H1 (cell line): ENCODE results near the gene ABCG1. TPM values are rescaled to one million over a fixed set of nuclear protein-coding genes. Genes with fewer than 3 reads are reported as not detected.

Experiments
- CTCF ChIA-PET: fragments of 300-600 bp; sonication (Branson Sonifier 250); formaldehyde crosslinking; loops from one replicate; lab custom pipeline; 2021; ENCODE audit not compliant: partially characterized antibody; lab: Charles Lee
- POLR2A ChIA-PET: fragments of 300-600 bp; sonication (Branson Sonifier 250); formaldehyde crosslinking; loops from one replicate; lab custom pipeline; 2021; ENCODE audit warnings: inconsistent platforms; ENCODE audit not compliant: partially characterized antibody; lab: Charles Lee
- DNase-seq, 2 experiments: peaks; one replicate each; pipeline versions ENCODE4 v3.0.0 to v3.0.0-alpha.2; 2010 to 2022; ENCODE audit warnings: low spot score in 2 of 2, low read depth in 1 of 2, mixed read lengths in 1 of 2
- FAIRE-seq: peaks from 2 replicates; lab custom pipeline; 2011; peaks lifted over from hg19 to GRCh38; lab: Jason Lieb, UNC
- H2AFZ ChIP-seq: 2 replicates; pipeline ENCODE4 v1.8.1; 2012; ENCODE audit warnings: low read length, inconsistent platforms
- H2AK5ac ChIP-seq: 2 replicates; pipeline ENCODE4 v1.6.1; 2013; ENCODE audit warnings: low read depth, low read length
- H2BK120ac ChIP-seq: replicated peaks from 2 replicates; pipeline ENCODE3; 2013; ENCODE audit warnings: low read depth, low read length, inconsistent platforms
- H2BK12ac ChIP-seq: 2 replicates; pipeline ENCODE4 v1.6.1; 2013; ENCODE audit warnings: low read depth, low read length
- H2BK15ac ChIP-seq: 2 replicates; pipeline ENCODE4 v1.6.1; 2013; ENCODE audit warnings: low read length
- H2BK20ac ChIP-seq: 2 replicates; pipeline ENCODE4 v1.6.1; 2013; ENCODE audit warnings: low read length
- H2BK5ac ChIP-seq: 2 replicates; pipeline ENCODE4 v1.6.1; 2013; ENCODE audit warnings: low read depth, low read length
- H3K14ac ChIP-seq: 2 replicates; pipeline ENCODE4 v1.6.1; 2013; ENCODE audit warnings: inconsistent platforms; ENCODE audit not compliant: insufficient read length
- H3K18ac ChIP-seq: 2 replicates; pipeline ENCODE4 v1.6.1; 2013; ENCODE audit warnings: low read length; ENCODE audit errors: extremely low read depth
- H3K23ac ChIP-seq: 2 replicates; pipeline ENCODE4 v1.6.1; 2013; ENCODE audit warnings: inconsistent platforms; ENCODE audit not compliant: insufficient read length
- H3K23me2 ChIP-seq: 2 replicates; pipeline ENCODE4 v1.6.1; 2013; ENCODE audit warnings: low read depth, low read length
- H3K27ac ChIP-seq: 2 replicates; pipeline ENCODE4 v1.6.1; 2011; ENCODE audit warnings: low read depth, low read length, inconsistent platforms
- H3K27me3 ChIP-seq, 4 experiments: replicated peaks in 1 of 4; 1 replicate in 1 of 4; 2 replicates in 3 of 4; pipeline versions ENCODE4 v1.6.1 to v1.8.1; 2011 to 2013; ENCODE audit warnings: low read length in 3 of 4, mild to moderate bottlenecking in 3 of 4, inconsistent platforms in 2 of 4, mixed read lengths in 2 of 4, moderate library complexity in 1 of 4; ENCODE audit not compliant: control insufficient read depth in 3 of 4, insufficient read depth in 3 of 4; ENCODE audit errors: extremely low read depth in 1 of 4
- H3K36me3 ChIP-seq, 4 experiments: 2 replicates each; pipeline versions ENCODE4 v1.6.1 to v1.8.1; 2011 to 2013; ENCODE audit warnings: mild to moderate bottlenecking in 4 of 4, low read length in 3 of 4, moderate library complexity in 2 of 4, control low read depth in 1 of 4, inconsistent platforms in 1 of 4; ENCODE audit not compliant: insufficient read depth in 4 of 4, control insufficient read depth in 2 of 4
- H3K4ac ChIP-seq: replicated peaks from 2 replicates; pipeline ENCODE3; 2013; ENCODE audit warnings: low read length, low read depth, mixed read lengths, inconsistent platforms; ENCODE audit not compliant: insufficient read length
- H3K4me1 ChIP-seq, 4 experiments: replicated peaks in 1 of 4; 1 replicate in 1 of 4; 2 replicates in 3 of 4; pipeline versions ENCODE4 v1.6.1 to v1.8.1; 2011 to 2013; ENCODE audit warnings: low read length in 3 of 4, inconsistent platforms in 2 of 4, mixed read lengths in 1 of 4; ENCODE audit not compliant: insufficient read depth in 4 of 4, control insufficient read depth in 3 of 4
- H3K4me2 ChIP-seq, 2 experiments: 2 replicates each; pipeline versions ENCODE4 v1.6.1 to v1.8.1; 2011 to 2013; ENCODE audit warnings: low read depth in 2 of 2, low read length in 2 of 2, control low read depth in 1 of 2, inconsistent platforms in 1 of 2, mild to moderate bottlenecking in 1 of 2; ENCODE audit not compliant: insufficient read depth in 1 of 2
- H3K4me3 ChIP-seq, 4 experiments: fragments of 200-600, 300-600 bp in 1 of 4; sonication (generic), shearing (Covaris generic), sonication (Bioruptor Twin) in 1 of 4; 2 replicates each; pipeline versions ENCODE4 v1.5.1 to v1.8.1; 2011 to 2016; ENCODE audit warnings: low read length in 4 of 4, low read depth in 3 of 4, control low read depth in 2 of 4, inconsistent platforms in 2 of 4, mild to moderate bottlenecking in 2 of 4, mixed read lengths in 1 of 4, moderate library complexity in 1 of 4; ENCODE audit not compliant: insufficient read depth in 2 of 4; ENCODE audit errors: extremely low read depth in 1 of 4
- H3K56ac ChIP-seq: replicated peaks from 2 replicates; pipeline ENCODE3; 2013; ENCODE audit warnings: low read depth, mild to moderate bottlenecking, mixed read lengths, low read length, inconsistent platforms; ENCODE audit not compliant: insufficient read length
- H3K79me1 ChIP-seq: 2 replicates; pipeline ENCODE4 v1.6.1; 2013; ENCODE audit warnings: low read depth, low read length, control low read depth
- H3K79me2 ChIP-seq, 2 experiments: 2 replicates each; pipeline versions ENCODE4 v1.6.1 to v1.8.1; 2012 to 2013; ENCODE audit warnings: low read length in 2 of 2, mild to moderate bottlenecking in 2 of 2, inconsistent platforms in 1 of 2; ENCODE audit not compliant: insufficient read depth in 2 of 2, control insufficient read depth in 1 of 2
- H3K9ac ChIP-seq, 4 experiments: replicated peaks in 1 of 4; 1 replicate in 1 of 4; 2 replicates in 3 of 4; pipeline versions ENCODE4 v1.6.1 to v1.8.1; 2011 to 2013; ENCODE audit warnings: low read depth in 3 of 4, low read length in 3 of 4, control low read depth in 2 of 4, mild to moderate bottlenecking in 2 of 4, moderate library complexity in 2 of 4, inconsistent platforms in 1 of 4; ENCODE audit errors: extremely low read depth in 1 of 4
- H3K9me3 ChIP-seq, 2 experiments: 2 replicates each; pipeline versions ENCODE4 v1.6.1 to v1.8.1; 2012 to 2013; ENCODE audit warnings: mild to moderate bottlenecking in 2 of 2, moderate library complexity in 2 of 2, control low read depth in 1 of 2, inconsistent platforms in 1 of 2, low read depth in 1 of 2, low read length in 1 of 2, mixed read lengths in 1 of 2; ENCODE audit not compliant: insufficient read depth in 2 of 2
- H4K20me1 ChIP-seq, 2 experiments: replicated peaks in 1 of 2; 2 replicates each; pipeline versions ENCODE3 to v1.8.1; 2011 to 2013; ENCODE audit warnings: inconsistent platforms in 2 of 2, low read length in 2 of 2, mild to moderate bottlenecking in 1 of 2; ENCODE audit not compliant: insufficient read depth in 2 of 2, control insufficient read depth in 1 of 2
- H4K5ac ChIP-seq: 2 replicates; pipeline ENCODE4 v1.6.1; 2013; ENCODE audit warnings: low read length, low read depth, mixed read lengths, inconsistent platforms; ENCODE audit not compliant: insufficient read length
- H4K8ac ChIP-seq: 2 replicates; pipeline ENCODE4 v1.8.0; 2013; ENCODE audit warnings: mild to moderate bottlenecking, moderate library complexity, low read length, inconsistent platforms; ENCODE audit not compliant: insufficient read depth; ENCODE audit errors: extremely low read depth
- H4K91ac ChIP-seq: replicated peaks from 2 replicates; pipeline ENCODE3; 2013; ENCODE audit warnings: low read length, mixed read lengths, inconsistent platforms; ENCODE audit not compliant: insufficient read length
- ASH2L ChIP-seq: fragments of 200-600, 300-600 bp; sonication (generic); IDR thresholded peaks from one replicate; pipeline ENCODE4 v1.7.1; 2017; ENCODE audit warnings: low read length
- CBX5 ChIP-seq: fragments of 300-800, 300-1000 bp; sonication (generic); IDR thresholded peaks from 2 replicates; pipeline ENCODE4 v1.7.1; 2016; ENCODE audit warnings: antibody characterized with exemption, low read length, low read depth
- CHD1 ChIP-seq: IDR thresholded peaks from 2 replicates; pipeline ENCODE4 v1.6.1; 2012; ENCODE audit warnings: low read depth, low read length, improper control_type of control experiment
- EZH2 ChIP-seq: fragments of 200-600 bp; sonication (generic); IDR thresholded peaks from 2 replicates; pipeline ENCODE4 v1.7.1; 2012; ENCODE audit warnings: low read depth, mild to moderate bottlenecking, moderate library complexity, low read length, inconsistent platforms; ENCODE audit not compliant: severe bottlenecking
- SIRT6 ChIP-seq: IDR thresholded peaks from one replicate; pipeline ENCODE4 v1.7.1; 2012; ENCODE audit warnings: low read length, inconsistent platforms
- SP2 ChIP-seq: IDR thresholded peaks from 2 replicates; pipeline ENCODE4 v1.6.1; 2012; ENCODE audit warnings: mild to moderate bottlenecking, low read length, inconsistent platforms
- WGBS, 2 experiments: shearing (Covaris generic) in 1 of 2; methylation state at CpG; one replicate each; pipeline versions ENCODE4 v1.1.6 to v1.1.7; 2013 to 2015; ENCODE audit warnings: low lambda C conversion rate in 2 of 2, mixed read lengths in 2 of 2, inconsistent platforms in 1 of 2, low coverage in 1 of 2, missing lambda C conversion rate in 1 of 2; ENCODE audit not compliant: insufficient replicate concordance in 2 of 2, insufficient coverage in 1 of 2, insufficient read length in 1 of 2; ENCODE audit errors: extremely low coverage in 1 of 2, missing lambda C conversion rate in 1 of 2; 5-methylcytosine and 5-hydroxymethylcytosine counted together
- polyA plus RNA-seq, 7 experiments: library from polyadenylated mRNA; depleted of rRNA in 3 of 7; stranded (reverse) in 5 of 7; unstranded in 2 of 7; fragments of >200 nt in 5 of 7; fragments of 200-250 nt in 2 of 7; gene quantifications; 1 replicate in 5 of 7; 2 replicates in 1 of 7; 4 replicates in 1 of 7; pipeline versions ENCODE4 v1.2.1 to v1.2.3, GENCODE V29; 2011 to 2013; ENCODE audit warnings: missing spikeins in 2 of 7, mixed read lengths in 2 of 7
- total RNA-seq: library from RNA; stranded (reverse); fragmentation: NEBNext Ultra II Directional; extraction: Animal tissue kit (Norgen Biotek cat#: 25700); gene quantifications from 2 replicates; pipeline ENCODE4 v1.2.1, GENCODE V29; 2021

Gene ABCG1
- total and polyA plus RNA-seq, 2 of the 8 experiments (the other 6 are each of a cell fraction or from before 2014, with no cell fraction given) = 2.1 to 4.0 TPM

- Histone ChIP-seq H3K4me2 (no peak overlapping the region), H4K5ac (no peak overlapping the region), H2AK5ac (no peak overlapping the region), H3K4me3 (no peak overlapping the region), H4K91ac (no peak overlapping the region), H3K23ac (no peak overlapping the region), H4K20me1 (peaks cover 0 to 4% of the 10 kb centered on the region in 2 experiments), H3K14ac (no peak overlapping the region), H3K9ac (no peak overlapping the region), H3K27ac (no peak overlapping the region), H3K79me1 (no peaks in the 10 kb centered on the region), H2BK120ac (no peak overlapping the region), H3K56ac (no peak overlapping the region), H3K4ac (no peak overlapping the region), H3K9me3 (no peaks in the 10 kb centered on the region), H2BK20ac (no peak overlapping the region), H2BK15ac (no peak overlapping the region), H3K18ac (no peak overlapping the region), H3K79me2 (no peaks in the 10 kb centered on the region), H3K27me3 (peaks cover 0 to 2% (median 0%) of the 10 kb centered on the region in 4 experiments; a peak in 2 of 7 replicates), H3K23me2 (no peaks in the 10 kb centered on the region), H4K8ac (no peak overlapping the region), H2BK5ac (no peak overlapping the region), H3K36me3 (no peaks in the 10 kb centered on the region), H2BK12ac (no peak overlapping the region), H2AFZ (no peak overlapping the region), H3K4me1 (no peaks in the 10 kb centered on the region; a peak in 1 of 7 replicates)
- CTCF ChIA-PET = interaction anchor here (0.7 to 1.5 kb wide), 5 partner anchors 16 to 109 kb away, joined by 3 to 5 read pairs (median 3); no protein-coding TSS in a partner anchor
- WGBS, 2 experiments = 81% methylated on average over 2 of the region's 2 CpGs; no CpG with 5 or more reads in 1 of the 2 experiments
- no peak for DNase-seq
- FAIRE-seq = no peak
- POLR2A ChIA-PET = no interaction called here
- TF ChIP-seq ASH2L (no peak), EZH2 (no peak), SP2 (no peak), CBX5 (no peak), CHD1 (no peak), SIRT6 (no peak)
Observed at GRCh38 chr21:42226626-42227025, 7.7 kb downstream of the ABCG1 start.
